Thoracic aorta (tissue), 2 donors: ENCODE measurements around the gene ERCC6L. TPM values are rescaled to one million over a fixed set of nuclear protein-coding genes. Genes with fewer than 3 reads are reported as not detected.

ENCODE experiments used
- ATAC-seq: fragments of 150-250 bp; one replicate; pipeline ENCODE4 v1.8.0; 2017; ENCODE audit warnings: low read depth; ENCODE audit not compliant: insufficient number of reproducible peaks, low FRiP score
- DNase-seq: peaks from one replicate; pipeline ENCODE4 v3.0.0-alpha.2; 2020; ENCODE audit warnings: low spot score
- H3K27ac ChIP-seq, 2 donors: fragments of 200-600 bp; sonication (generic); 1 replicate in 1 of 2; 2 replicates in 1 of 2; pipeline ENCODE4 v1.5.1; 2016; ENCODE audit warnings: mild to moderate bottlenecking in 2 of 2, moderate library complexity in 2 of 2
- H3K27me3 ChIP-seq: fragments of 200-600 bp; sonication (generic); replicated peaks from 2 replicates; pipeline ENCODE4 v1.6.0; 2016; ENCODE audit warnings: mild to moderate bottlenecking; ENCODE audit not compliant: insufficient read depth
- H3K36me3 ChIP-seq: fragments of 200-600 bp; sonication (generic); one replicate; pipeline ENCODE4 v1.5.1; 2016
- H3K4me1 ChIP-seq, 2 donors: fragments of 200-600 bp; sonication (generic); 1 replicate in 1 of 2; 2 replicates in 1 of 2; pipeline versions ENCODE4 v1.5.1 to v1.6.0; 2016; ENCODE audit warnings: low read depth in 2 of 2, mild to moderate bottlenecking in 1 of 2; ENCODE audit not compliant: control insufficient read depth in 1 of 2
- H3K4me3 ChIP-seq: fragments of 200-600 bp; sonication (generic); 2 replicates; pipeline ENCODE4 v1.5.1; 2016; ENCODE audit warnings: mild to moderate bottlenecking
- H3K9me3 ChIP-seq: fragments of 200-600 bp; sonication (generic); 2 replicates; pipeline ENCODE4 v1.5.1; 2016
- CTCF ChIP-seq: fragments of 200-600 bp; sonication (generic); IDR thresholded peaks from one replicate; pipeline ENCODE4 v1.5.1; 2019; ENCODE audit warnings: antibody characterized with exemption
- total RNA-seq, 2 donors: library from RNA; depleted of rRNA; stranded (reverse); fragments of >200 nt; gene quantifications; one replicate each; pipeline versions ENCODE4 v1.1.0 to v1.2.3, GENCODE V29; 2016

The ERCC6L gene
- total RNA-seq, 2 donors from 2014 or later: 0.41 TPM; not detected in 1

- no peak for TF ChIP-seq CTCF
- ATAC-seq: no peak
- no peak overlapping the region for H3K4me3 ChIP-seq
- H3K9me3 ChIP-seq: no peaks in the 10 kb centered on the region
- DNase-seq: no peak
- no peak overlapping the region for H3K27ac ChIP-seq
- H3K27me3 ChIP-seq: no peaks in the 10 kb centered on the region
- peaks cover 20% of the 10 kb centered on the region for H3K36me3 ChIP-seq
- peaks cover 0 to 5% of the 10 kb centered on the region in 2 donors for H3K4me1 ChIP-seq
These were observed 34.9 kb upstream of the ERCC6L start for GRCh38 chrX:72273718-72274117.

GRCh38 chrX:72272868-72273267, 34.0 kb upstream of the ERCC6L start:
- Histone ChIP-seq H3K4me3 (no peak overlapping the region), H3K27ac (no peak overlapping the region), H3K9me3 (no peaks in the 10 kb centered on the region), H3K4me1 (peaks cover 0 to 5% of the 10 kb centered on the region in 2 donors), H3K36me3 (peaks cover 20% of the 10 kb centered on the region), H3K27me3 (no peaks in the 10 kb centered on the region)
- DNase-seq (no peak), ATAC-seq (no peak)
- TF ChIP-seq CTCF: no peak

GRCh38 chrX:72271812-72272211, 33.0 kb upstream of the ERCC6L start:
- H3K36me3 ChIP-seq: peaks cover 20% of the 10 kb centered on the region
- ATAC-seq: no peak
- no peak for TF ChIP-seq CTCF
- no peaks in the 10 kb centered on the region for H3K27me3 ChIP-seq
- H3K4me3 ChIP-seq: no peak overlapping the region
- DNase-seq: no peak
- H3K4me1 ChIP-seq: peaks cover 0 to 5% of the 10 kb centered on the region in 2 donors
- H3K27ac ChIP-seq: no peak overlapping the region
- no peaks in the 10 kb centered on the region for H3K9me3 ChIP-seq

GRCh38 chrX:72271091-72271788, 32.4 kb upstream of the ERCC6L start:
- H3K27ac ChIP-seq: peak overlapping the region in 1 of 2 donors; percentile 61
- ATAC-seq: no peak
- H3K27me3 ChIP-seq: no peaks in the 10 kb centered on the region
- H3K9me3 ChIP-seq: no peaks in the 10 kb centered on the region
- no peak for DNase-seq
- TF ChIP-seq CTCF: no peak
- H3K4me1 ChIP-seq: peaks cover 0 to 5% of the 10 kb centered on the region in 2 donors
- H3K4me3 ChIP-seq: no peak overlapping the region
- H3K36me3 ChIP-seq: peaks cover 20% of the 10 kb centered on the region

- Histone ChIP-seq H3K4me1 (peaks cover 0 to 2% of the 10 kb centered on the region in 2 donors), H3K9me3 (no peaks in the 10 kb centered on the region), H3K27ac (peak overlapping the region; percentile 34 to 61), H3K4me3 (no peak overlapping the region), H3K36me3 (peaks cover 20% of the 10 kb centered on the region), H3K27me3 (no peaks in the 10 kb centered on the region)
- TF ChIP-seq CTCF: no peak
- DNase-seq (no peak), ATAC-seq (no peak)
These were observed 31.6 kb upstream of the ERCC6L start for GRCh38 chrX:72270316-72270866.
